GM21423 (cell line): ENCODE measurements around the gene TRANK1.
A peak's percentile ranks its signal among the peaks of the same experiment; 100 is the strongest.
"Not testable (repeated sequence)": the region's sequence is repeated elsewhere in the genome, so short reads cannot be mapped to it uniquely, and the experiment has no call there.

ENCODE experiments used
- ATAC-seq: cut with Tn5 transposase; IDR thresholded peaks from one replicate; pipeline ENCODE4 v1.9.1; 2021; ENCODE audit warnings: mild to moderate bottlenecking, moderate library complexity; ENCODE audit not compliant: unreplicated experiment

Gene TRANK1

GRCh38 chr3:36944641-36945270 is at the start of gene TRANK1:
Gene TRANK1 (minus strand): TSS chr3:36945054. CDS start chr3:36944809, 245 bp downstream.
- peak; percentile 51 for ATAC-seq

- peak; percentile 89 for ATAC-seq
Observed at GRCh38 chr3:36993326-36994283, 48.8 kb upstream of the TRANK1 start, which contains the start of gene MLH1. Gene MLH1 (plus strand): TSS chr3:36993518. CDS start chr3:36993548, 30 bp downstream.

GRCh38 chr3:36992806-36993325 is 48.0 kb upstream of the TRANK1 start, which contains the start of gene EPM2AIP1:
Gene EPM2AIP1 (minus strand): TSS chr3:36993131. CDS start chr3:36993077, 54 bp downstream.
- ATAC-seq = peak; percentile 82

GRCh38 chr3:36991923-36992805 is 47.3 kb upstream of the TRANK1 start:
- ATAC-seq = no peak

- no peak for ATAC-seq
Observed at GRCh38 chr3:36991147-36991546, 46.3 kb upstream of the TRANK1 start.

- ATAC-seq = no peak
Observed at GRCh38 chr3:36989568-36989967, 44.7 kb upstream of the TRANK1 start.

GRCh38 chr3:36989005-36989404 is 44.2 kb upstream of the TRANK1 start:
- ATAC-seq = no peak

- ATAC-seq = no peak
Observed at GRCh38 chr3:36988356-36988755, 43.5 kb upstream of the TRANK1 start.

GRCh38 chr3:36981006-36981405 is 36.2 kb upstream of the TRANK1 start:
- no peak for ATAC-seq

GRCh38 chr3:36973139-36973538 is 28.3 kb upstream of the TRANK1 start:
- no peak for ATAC-seq

GRCh38 chr3:36972163-36972562 is 27.3 kb upstream of the TRANK1 start:
- ATAC-seq = no peak

GRCh38 chr3:36969540-36970432 is 24.9 kb upstream of the TRANK1 start:
- peak; percentile 99 for ATAC-seq

GRCh38 chr3:36969085-36969484 is 24.2 kb upstream of the TRANK1 start:
- ATAC-seq = no peak

GRCh38 chr3:36965440-36965839 is 20.6 kb upstream of the TRANK1 start:
- ATAC-seq = no peak

- ATAC-seq = peak; percentile 75
Observed at GRCh38 chr3:36964817-36965216, 20.0 kb upstream of the TRANK1 start.

- no peak for ATAC-seq
Observed at GRCh38 chr3:36964331-36964730, 19.5 kb upstream of the TRANK1 start.

- not testable (repeated sequence) for ATAC-seq
Observed at GRCh38 chr3:36963008-36963407, 18.2 kb upstream of the TRANK1 start.

GRCh38 chr3:36960502-36960901 is 15.6 kb upstream of the TRANK1 start:
- ATAC-seq = no peak

- ATAC-seq = no peak
Observed at GRCh38 chr3:36959821-36960220, 15.0 kb upstream of the TRANK1 start.
